ENCODE measurements around the gene JPH2.

- no peak for TF ChIP-seq EZH2 (optimal IDR thresholded peaks at IDR 0.05; ENCODE audit: low read depth, low read length)
- no peak for TF ChIP-seq CTCF (IDR thresholded peaks at IDR 0.05; ENCODE audit: low read length)
- no peak for TF ChIP-seq EZH2phosphoT487 (IDR thresholded peaks at IDR 0.05; ENCODE audit: low read length)
These were observed 26.9 kb downstream of the JPH2 start for GRCh38 chr20:44160133-44160532.
